HG02938 (cell line): ENCODE data around the gene OR1S1.
"Not testable (repeated sequence)": the region's sequence is repeated elsewhere in the genome, so short reads cannot be mapped to it uniquely, and the experiment has no call there.

Experiments
- ATAC-seq: cut with Tn5 transposase; IDR thresholded peaks from one replicate; pipeline ENCODE4 v1.9.1; 2021; ENCODE audit warnings: mild to moderate bottlenecking, moderate library complexity; ENCODE audit not compliant: unreplicated experiment

The OR1S1 gene

GRCh38 chr11:58212420-58212819 is at the start of gene OR1S1:
Gene OR1S1 (plus strand): TSS chr11:58212720.
- ATAC-seq, result not testable (repeated sequence)

- no peak for ATAC-seq
These were observed 48.1 kb upstream of the OR1S1 start for GRCh38 chr11:58164389-58164788.

GRCh38 chr11:58164990-58165389 is 47.5 kb upstream of the OR1S1 start:
- no peak for ATAC-seq

GRCh38 chr11:58165504-58166106 is 46.9 kb upstream of the OR1S1 start:
- ATAC-seq, result no peak

- ATAC-seq, result no peak
These were observed 35.0 kb upstream of the OR1S1 start for GRCh38 chr11:58177409-58178054.

- ATAC-seq, result no peak
These were observed 34.1 kb upstream of the OR1S1 start for GRCh38 chr11:58178444-58178843.

GRCh38 chr11:58179648-58180047 is 32.9 kb upstream of the OR1S1 start:
- ATAC-seq, result no peak

- no peak for ATAC-seq
These were observed 25.6 kb upstream of the OR1S1 start for GRCh38 chr11:58186938-58187337.

- no peak for ATAC-seq
These were observed 23.8 kb upstream of the OR1S1 start, which contains the start of gene OR9Q2 for GRCh38 chr11:58188770-58189169. Gene OR9Q2 (plus strand): TSS chr11:58189070. CDS start chr11:58190491, 1,421 bp downstream.

GRCh38 chr11:58192229-58192628 is 20.3 kb upstream of the OR1S1 start:
- ATAC-seq, result no peak

- no peak for ATAC-seq
These were observed 19.1 kb upstream of the OR1S1 start for GRCh38 chr11:58193391-58193790.

GRCh38 chr11:58195939-58196338 is 16.6 kb upstream of the OR1S1 start:
- no peak for ATAC-seq

GRCh38 chr11:58199271-58199670 is 13.2 kb upstream of the OR1S1 start:
- no peak for ATAC-seq

GRCh38 chr11:58204042-58204441 is 8.5 kb upstream of the OR1S1 start, which contains the start of gene OR1S2:
Gene OR1S2 (minus strand): TSS chr11:58204142. CDS start chr11:58204142, 0 bp downstream.
- ATAC-seq, result no peak

- no peak for ATAC-seq
These were observed 4.0 kb downstream of the OR1S1 start for GRCh38 chr11:58216476-58216875.

GRCh38 chr11:58222721-58223120 is 10.2 kb downstream of the OR1S1 start:
- no peak for ATAC-seq

- no peak for ATAC-seq
These were observed 15.6 kb downstream of the OR1S1 start for GRCh38 chr11:58227956-58228615.

GRCh38 chr11:58243954-58244353 is 31.4 kb downstream of the OR1S1 start:
- no peak for ATAC-seq

- ATAC-seq, result no peak
These were observed 42.4 kb downstream of the OR1S1 start for GRCh38 chr11:58254936-58255335.

GRCh38 chr11:58259983-58260382 is 47.5 kb downstream of the OR1S1 start:
- ATAC-seq, result no peak
